Fibroblast of skin of left quadriceps (primary cell): ENCODE data around the gene FBLN7.
A peak's percentile ranks its signal among the peaks of the same experiment; 100 is the strongest.
"Not testable (repeated sequence)": the region's sequence is repeated elsewhere in the genome, so short reads cannot be mapped to it uniquely, and the experiment has no call there.

ENCODE experiments used
- DNase-seq, 2 experiments: peaks; one replicate each; pipeline ENCODE4 v3.0.0-alpha.2; 2013; ENCODE audit warnings: low read depth in 2 of 2

The FBLN7 gene

GRCh38 chr2:112184121-112184520 is 45.9 kb downstream of the FBLN7 start:
- no peak for DNase-seq

- no peak for DNase-seq
These were observed 46.9 kb downstream of the FBLN7 start for GRCh38 chr2:112185131-112185530.

DNA sequence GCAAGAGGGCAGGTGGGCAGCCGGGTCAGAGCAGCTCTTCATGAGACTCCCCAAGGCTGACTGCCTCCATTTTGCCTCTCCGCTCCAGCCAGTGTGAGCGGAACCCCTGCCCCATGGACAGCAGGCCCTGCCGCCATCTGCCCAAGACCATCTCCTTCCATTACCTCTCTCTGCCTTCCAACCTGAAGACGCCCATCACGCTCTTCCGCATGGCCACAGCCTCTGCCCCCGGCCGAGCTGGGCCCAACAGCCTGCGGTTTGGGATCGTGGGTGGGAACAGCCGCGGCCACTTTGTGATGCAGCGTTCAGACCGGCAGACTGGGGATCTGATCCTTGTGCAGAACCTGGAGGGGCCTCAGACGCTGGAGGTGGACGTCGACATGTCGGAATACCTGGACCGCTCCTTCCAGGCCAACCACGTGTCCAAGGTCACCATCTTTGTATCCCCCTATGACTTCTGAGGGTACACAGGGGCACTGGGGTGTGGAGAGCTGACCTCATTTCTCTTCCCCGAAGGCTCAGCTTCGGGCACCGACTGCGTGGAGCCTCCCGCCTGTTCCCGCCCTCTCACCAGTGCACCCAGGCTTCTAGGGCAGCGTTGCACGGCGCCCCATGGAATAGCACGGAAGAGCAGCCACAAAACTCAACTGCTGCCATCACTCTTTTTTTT is 49.0 kb downstream of the FBLN7 start:
- no peak for DNase-seq

DNA sequence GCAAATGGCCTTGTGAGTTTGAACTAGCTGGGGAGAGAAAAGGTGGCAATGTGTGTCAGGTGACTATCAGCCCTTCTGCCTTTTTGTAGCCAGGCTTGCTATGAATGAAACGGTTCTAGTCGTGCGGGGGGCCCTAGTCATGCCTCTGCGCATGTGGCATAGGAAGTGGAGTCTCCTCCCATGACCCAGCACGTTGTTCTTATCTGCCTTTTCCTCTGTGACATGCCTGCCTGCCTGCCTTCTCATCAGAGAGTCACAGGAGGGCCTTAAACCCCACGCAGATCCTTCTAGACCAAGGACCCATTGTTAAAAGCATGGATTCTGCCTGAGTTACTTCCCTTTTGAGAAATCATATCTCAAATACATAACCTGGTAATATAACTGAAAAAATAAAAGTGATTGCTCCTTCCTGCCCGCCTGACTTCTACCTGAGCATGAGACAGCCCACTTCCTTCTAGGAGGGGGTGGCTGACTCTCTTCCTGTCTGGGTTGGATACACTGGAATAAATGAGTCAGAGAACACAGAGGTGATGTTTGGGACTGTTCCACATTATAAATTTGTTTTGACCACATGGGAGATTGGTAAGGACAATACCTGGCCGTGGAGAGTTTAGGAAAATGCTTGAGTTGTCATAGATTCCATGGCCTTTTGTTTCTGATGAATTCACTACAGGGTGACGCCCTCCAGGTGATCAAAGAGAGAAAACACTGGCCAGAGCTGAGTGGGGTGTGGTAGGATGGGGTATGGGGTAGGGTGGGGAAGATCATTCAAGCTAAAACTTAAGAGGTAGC is 49.8 kb downstream of the FBLN7 start:
- DNase-seq: no peak

GRCh38 chr2:112189001-112189556 is 50.9 kb downstream of the FBLN7 start:
- no peak for DNase-seq

DNA sequence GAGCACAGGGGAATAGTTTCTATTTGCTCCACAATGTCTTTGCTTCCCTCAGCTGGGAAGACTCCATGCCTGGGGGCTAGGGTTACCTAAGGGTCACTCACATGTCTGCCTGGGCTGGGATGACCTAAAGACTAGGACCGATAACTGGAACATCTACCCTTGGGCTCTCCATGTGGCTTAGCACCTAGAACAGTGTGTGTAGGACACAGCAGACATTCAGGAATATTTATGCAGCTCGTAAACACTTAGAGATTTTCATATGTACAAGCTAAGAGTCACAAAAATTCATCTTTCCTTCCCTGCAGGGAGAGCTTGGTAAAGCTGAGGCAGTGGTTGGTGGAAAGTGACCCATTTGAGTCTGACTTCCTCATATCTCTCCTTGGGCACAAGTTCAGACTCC is 55.8 kb downstream of the FBLN7 start:
- DNase-seq: no peak

DNA sequence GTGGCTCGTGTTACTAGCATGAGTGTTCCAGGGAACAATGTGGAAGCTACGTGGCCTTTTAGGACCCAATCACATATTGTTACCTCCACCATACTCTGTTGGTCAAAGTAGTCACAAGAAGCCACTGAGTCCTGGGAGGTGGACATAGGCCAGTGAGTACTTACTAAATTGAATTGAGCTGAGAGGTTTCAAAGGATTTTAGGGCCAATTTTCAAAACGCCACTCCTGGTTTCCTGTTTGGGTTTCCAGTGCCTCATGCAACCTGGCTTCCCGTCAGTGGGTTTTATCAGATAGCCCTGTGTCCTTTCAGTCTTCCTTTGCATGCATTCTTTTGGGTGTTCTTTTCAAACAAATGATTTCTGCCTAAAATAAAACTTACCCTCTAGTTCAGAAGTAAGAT is 56.3 kb downstream of the FBLN7 start:
- no peak for DNase-seq

DNA sequence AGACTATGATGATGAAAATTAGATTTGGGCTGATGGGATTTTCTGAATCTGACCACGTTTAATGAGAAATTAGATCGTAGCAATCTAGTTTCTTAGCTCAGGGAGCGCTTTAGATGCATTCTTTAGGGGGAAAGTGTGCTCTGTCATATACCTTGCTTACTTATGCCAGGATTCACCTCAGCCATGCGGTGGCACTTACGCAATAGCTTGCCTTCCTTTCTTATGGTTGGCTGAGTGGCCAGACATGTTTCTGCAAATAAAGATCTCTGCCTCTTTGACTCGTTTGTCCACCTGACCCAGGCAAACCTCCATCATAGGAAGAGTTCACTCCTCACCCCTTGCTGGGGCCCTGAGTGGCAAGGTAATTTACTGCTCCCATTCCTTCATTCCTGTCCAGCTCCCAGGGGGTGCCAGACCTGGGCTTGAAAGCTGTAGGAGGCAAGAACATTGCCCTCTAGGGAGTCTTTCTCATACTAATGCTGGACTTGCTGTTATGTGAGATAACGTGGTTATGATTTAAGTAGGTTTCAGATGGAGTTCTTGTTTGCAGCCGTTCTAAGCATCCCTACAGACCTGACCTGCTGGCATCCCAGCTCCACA is 57.1 kb downstream of the FBLN7 start:
- DNase-seq: no peak

DNA sequence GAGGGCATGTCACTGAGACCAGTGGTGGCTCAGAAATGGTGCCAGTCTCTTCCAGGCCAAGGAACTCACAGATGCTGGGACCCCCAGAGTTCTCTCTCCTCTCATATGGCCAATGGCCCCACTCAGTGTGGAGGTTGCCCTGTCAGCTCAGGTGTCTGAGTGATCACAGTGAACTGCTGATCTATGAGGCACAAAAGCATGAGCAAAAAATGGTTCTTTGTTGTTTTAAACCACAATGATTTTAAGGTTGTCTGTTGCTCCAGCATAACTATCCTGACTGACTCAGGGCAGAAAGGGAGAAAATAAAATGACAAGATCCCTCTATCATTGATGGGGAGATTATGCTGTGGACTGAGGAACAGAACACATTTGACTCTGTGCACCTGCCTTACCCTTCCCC is 57.8 kb downstream of the FBLN7 start:
- no peak for DNase-seq

DNA sequence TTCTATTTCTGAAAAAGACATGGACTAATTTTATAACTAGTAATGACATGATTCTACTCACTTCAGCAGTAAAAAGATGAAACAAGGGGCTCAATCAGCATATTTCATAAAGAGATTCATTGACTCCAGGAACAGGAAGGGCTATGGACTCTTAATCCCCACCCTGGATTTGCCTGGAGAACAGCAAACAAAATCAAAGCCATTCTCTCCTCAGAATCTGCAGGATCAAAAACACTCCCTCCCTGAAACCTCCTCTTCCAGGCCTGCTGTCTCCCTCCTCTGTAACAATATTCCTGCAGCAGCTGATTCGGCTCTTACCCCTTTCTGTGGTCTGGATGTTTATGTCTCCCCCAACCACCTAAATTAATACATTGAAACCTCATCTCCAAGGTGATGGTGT is 59.7 kb downstream of the FBLN7 start:
- DNase-seq: no peak

GRCh38 chr2:112198780-112199179 is 60.6 kb downstream of the FBLN7 start:
- DNase-seq: no peak

DNA sequence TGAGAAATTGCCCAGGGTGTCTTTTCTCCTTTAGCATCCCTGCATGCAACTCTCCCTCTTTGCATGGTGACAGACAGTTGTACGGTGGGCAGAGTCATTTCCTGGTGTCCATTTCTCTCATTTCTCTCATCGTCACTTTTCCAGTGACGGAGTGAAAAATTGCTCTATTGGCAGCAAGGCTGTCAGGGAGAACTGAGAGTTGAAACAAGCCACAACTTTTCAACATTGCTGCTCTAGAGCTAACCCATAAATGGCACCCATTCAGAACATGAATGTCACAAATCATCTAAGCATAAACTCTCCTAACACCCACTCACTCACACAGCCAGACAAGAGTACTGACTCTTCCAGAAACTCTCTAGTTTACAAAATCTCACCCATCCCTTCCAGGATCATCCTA is 61.0 kb downstream of the FBLN7 start:
- DNase-seq: no peak

GRCh38 chr2:112201696-112202430 is 63.7 kb downstream of the FBLN7 start:
- DNase-seq: no peak

GRCh38 chr2:112204411-112204810 is 66.2 kb downstream of the FBLN7 start:
- DNase-seq: no peak

GRCh38 chr2:112207905-112208304 is 69.7 kb downstream of the FBLN7 start:
- not testable (repeated sequence) for DNase-seq

- DNase-seq: peak; percentile 7 to 9
These were observed 78.0 kb downstream of the FBLN7 start for GRCh38 chr2:112216167-112216566.

GRCh38 chr2:112217854-112218253 is 79.7 kb downstream of the FBLN7 start:
- no peak for DNase-seq

DNA sequence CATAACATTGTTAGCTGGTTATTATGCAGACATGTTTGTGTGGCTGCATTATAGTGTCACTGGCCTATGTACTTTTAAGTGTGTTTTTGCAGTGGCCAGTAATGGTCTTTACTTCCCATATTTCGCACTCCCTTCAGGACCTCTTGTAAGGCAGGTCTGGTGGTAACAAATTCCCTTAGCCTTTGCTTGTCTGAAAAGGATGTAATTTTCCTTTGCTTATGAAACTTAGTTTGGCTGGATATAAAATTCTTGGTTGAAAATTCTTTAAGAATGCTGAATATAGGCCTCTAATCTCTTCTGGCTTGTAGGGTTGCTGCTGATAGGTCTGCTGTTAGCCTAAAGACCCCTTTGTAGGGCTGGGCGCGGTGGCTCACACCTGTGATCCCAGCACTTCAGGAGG is 82.0 kb downstream of the FBLN7 start:
- DNase-seq: no peak

GRCh38 chr2:112220831-112221230 is 82.6 kb downstream of the FBLN7 start:
- no peak for DNase-seq

- no peak for DNase-seq
These were observed 91.2 kb downstream of the FBLN7 start for GRCh38 chr2:112229348-112229747.

- DNase-seq: no peak
These were observed 92.2 kb downstream of the FBLN7 start for GRCh38 chr2:112230371-112230770.
